Common myeloid progenitor, CD34-positive (primary cell): Measurements from ENCODE around the gene SLC5A9.

ENCODE experiments used
- CTCF ChIA-PET: fragments of 350-600 bp; sonication (Branson Sonifier 250); formaldehyde crosslinking; loops from one replicate; lab custom pipeline; 2021; ENCODE audit warnings: antibody characterized with exemption; lab: Charles Lee
- POLR2A ChIA-PET: fragments of 350-600 bp; sonication (Branson Sonifier 250); formaldehyde crosslinking; loops from one replicate; lab custom pipeline; 2021; ENCODE audit warnings: antibody characterized with exemption; lab: Charles Lee
- DNase-seq, 3 donors: peaks; one replicate each; pipeline versions ENCODE4 v3.0.0 to v3.0.0-alpha.2; 2013
- H3K27ac ChIP-seq, 2 experiments: 1 replicate in 1 of 2; 2 replicates in 1 of 2; pipeline ENCODE4 v1.7.0; 2013; ENCODE audit warnings: inconsistent platforms in 2 of 2, low read length in 2 of 2, mild to moderate bottlenecking in 2 of 2, low read depth in 1 of 2, moderate library complexity in 1 of 2; ENCODE audit not compliant: severe bottlenecking in 2 of 2, insufficient read depth in 1 of 2, poor library complexity in 1 of 2
- H3K27me3 ChIP-seq, 5 experiments: replicated peaks in 2 of 5; 1 replicate in 3 of 5; 2 replicates in 2 of 5; pipeline versions ENCODE4 v1.6.1 to v1.7.0; 2013; ENCODE audit warnings: low read length in 4 of 5, mild to moderate bottlenecking in 2 of 5, moderate library complexity in 2 of 5, inconsistent platforms in 1 of 5; ENCODE audit not compliant: insufficient read depth in 5 of 5, control insufficient read depth in 4 of 5
- H3K36me3 ChIP-seq, 4 experiments: 1 replicate in 2 of 4; 2 replicates in 2 of 4; pipeline versions ENCODE4 v1.6.1 to v1.7.0; 2013; ENCODE audit warnings: low read length in 3 of 4, control low read depth in 1 of 4, mild to moderate bottlenecking in 1 of 4; ENCODE audit not compliant: control insufficient read depth in 4 of 4, insufficient read depth in 4 of 4
- H3K4me1 ChIP-seq, 4 experiments: 1 replicate in 3 of 4; 2 replicates in 1 of 4; pipeline versions ENCODE4 v1.6.1 to v1.7.1; 2013; ENCODE audit warnings: low read length in 3 of 4, mild to moderate bottlenecking in 3 of 4, control low read depth in 1 of 4, inconsistent platforms in 1 of 4, moderate library complexity in 1 of 4; ENCODE audit not compliant: control insufficient read depth in 4 of 4, insufficient read depth in 4 of 4; ENCODE audit errors: control extremely low read depth in 1 of 4
- H3K4me3 ChIP-seq, 7 experiments: 1 replicate in 4 of 7; 2 replicates in 3 of 7; pipeline versions ENCODE4 v1.5.1 to v1.7.0; 2013; ENCODE audit warnings: mild to moderate bottlenecking in 7 of 7, low read length in 6 of 7, moderate library complexity in 6 of 7, inconsistent platforms in 2 of 7, low read depth in 2 of 7, control low read depth in 1 of 7; ENCODE audit not compliant: insufficient read depth in 4 of 7, control insufficient read depth in 1 of 7; ENCODE audit errors: extremely low read depth in 1 of 7
- H3K9me3 ChIP-seq, 5 experiments: 1 replicate in 4 of 5; 2 replicates in 1 of 5; pipeline versions ENCODE4 v1.6.1 to v1.7.1; 2013; ENCODE audit warnings: low read length in 4 of 5, mild to moderate bottlenecking in 2 of 5, inconsistent platforms in 1 of 5, low read depth in 1 of 5, moderate library complexity in 1 of 5; ENCODE audit not compliant: control insufficient read depth in 4 of 5, insufficient read depth in 2 of 5; ENCODE audit errors: control extremely low read depth in 1 of 5
- WGBS: methylation state at CpG from one replicate; pipeline ENCODE4 v1.1.5; 2013; ENCODE audit not compliant: insufficient coverage; 5-methylcytosine and 5-hydroxymethylcytosine counted together

SLC5A9 gene

GRCh38 chr1:48224791-48225190 lies 2.3 kb downstream of the SLC5A9 start:
- 100% methylated on average over 5 of the region's 6 CpGs for WGBS
- no peak for DNase-seq

GRCh38 chr1:48225579-48225978 lies 3.1 kb downstream of the SLC5A9 start:
- DNase-seq: no peak
- Histone ChIP-seq H3K4me3 (no peak overlapping the region), H3K27ac (no peak overlapping the region), H3K4me1 (peaks cover 0 to 18% (median 11%) of the 10 kb centered on the region in 4 experiments), H3K9me3 (no peaks in the 10 kb centered on the region), H3K27me3 (no peaks in the 10 kb centered on the region), H3K36me3 (no peaks in the 10 kb centered on the region)
- ChIA-PET POLR2A (no interaction called here), CTCF (no interaction called here)
- WGBS: 84% methylated on average over 5 of the region's 6 CpGs

More at GRCh38 chr1:48224791-48225190, 2.3 kb downstream of the SLC5A9 start:
- Histone ChIP-seq H3K4me3 (no peak overlapping the region), H3K27me3 (no peaks in the 10 kb centered on the region), H3K27ac (no peak overlapping the region), H3K4me1 (peaks cover 0 to 18% (median 11%) of the 10 kb centered on the region in 4 experiments), H3K9me3 (no peaks in the 10 kb centered on the region), H3K36me3 (no peaks in the 10 kb centered on the region)
- ChIA-PET CTCF (interaction anchor here (1.3 kb wide), 1 partner anchor 12 kb away, joined by 4 read pairs; no protein-coding TSS in a partner anchor), POLR2A (no interaction called here)

- no peak overlapping the region for H3K4me3 ChIP-seq
- POLR2A ChIA-PET: no interaction called here
- CTCF ChIA-PET: interaction anchor here (1.0 to 1.6 kb wide), 4 partner anchors 9 to 20 kb away, joined by 4 to 5 read pairs (median 4); no protein-coding TSS in a partner anchor
- H3K4me1 ChIP-seq: peaks cover 0 to 18% (median 11%) of the 10 kb centered on the region in 4 experiments
- no peaks in the 10 kb centered on the region for H3K36me3 ChIP-seq
- peak in 2 of 3 donors; percentile 53 to 68 for DNase-seq
- no peak overlapping the region for H3K27ac ChIP-seq
- no peaks in the 10 kb centered on the region for H3K9me3 ChIP-seq
- 97% methylated on average over 3 of the region's 10 CpGs for WGBS
- H3K27me3 ChIP-seq: no peaks in the 10 kb centered on the region
These were observed 4.9 kb downstream of the SLC5A9 start for GRCh38 chr1:48227165-48228013.

- POLR2A ChIA-PET: no interaction called here
- H3K9me3 ChIP-seq: no peaks in the 10 kb centered on the region
- no peaks in the 10 kb centered on the region for H3K36me3 ChIP-seq
- H3K4me1 ChIP-seq: peaks cover 0 to 18% (median 11%) of the 10 kb centered on the region in 4 experiments
- no peak overlapping the region for H3K27ac ChIP-seq
- CTCF ChIA-PET: interaction anchor here (1.0 to 1.6 kb wide), 4 partner anchors 9 to 19 kb away, joined by 4 to 5 read pairs (median 4); no protein-coding TSS in a partner anchor
- H3K27me3 ChIP-seq: no peaks in the 10 kb centered on the region
- peak in 1 of 3 donors; percentile 23 for DNase-seq
- 86% methylated on average over 3 of the region's 5 CpGs for WGBS
- H3K4me3 ChIP-seq: no peak overlapping the region
These were observed 5.6 kb downstream of the SLC5A9 start for GRCh38 chr1:48228156-48228555.

GRCh38 chr1:48229317-48229716 lies 6.8 kb downstream of the SLC5A9 start:
- 73% methylated on average over 4 of the region's 6 CpGs for WGBS
- POLR2A ChIA-PET: no interaction called here
- peak in 2 of 3 donors; percentile 40 to 50 for DNase-seq
- H3K36me3 ChIP-seq: no peaks in the 10 kb centered on the region
- peaks cover 0 to 18% (median 11%) of the 10 kb centered on the region in 4 experiments for H3K4me1 ChIP-seq
- CTCF ChIA-PET: interaction anchor here (1.2 to 1.6 kb wide), 2 partner anchors 9 to 26 kb away, joined by 3 to 4 read pairs; no protein-coding TSS in a partner anchor
- no peaks in the 10 kb centered on the region for H3K9me3 ChIP-seq
- H3K4me3 ChIP-seq: no peak overlapping the region
- no peaks in the 10 kb centered on the region for H3K27me3 ChIP-seq
- no peak overlapping the region for H3K27ac ChIP-seq

- no peaks in the 10 kb centered on the region for H3K27me3 ChIP-seq
- ChIA-PET POLR2A (no interaction called here), CTCF (interaction anchor here (0.7 to 1.2 kb wide), 2 partner anchors 8 to 27 kb away, joined by 3 read pairs; no protein-coding TSS in a partner anchor)
- DNase-seq: no peak
- no peaks in the 10 kb centered on the region for H3K36me3 ChIP-seq
- 100% methylated on average over 2 of the region's 4 CpGs for WGBS
- H3K27ac ChIP-seq: no peak overlapping the region
- H3K4me3 ChIP-seq: no peak overlapping the region
- no peaks in the 10 kb centered on the region for H3K9me3 ChIP-seq
- peaks cover 0 to 18% (median 11%) of the 10 kb centered on the region in 4 experiments for H3K4me1 ChIP-seq
These were observed 7.7 kb downstream of the SLC5A9 start for GRCh38 chr1:48230236-48230635.

GRCh38 chr1:48232722-48233121 lies 10.2 kb downstream of the SLC5A9 start:
- Histone ChIP-seq H3K27me3 (no peaks in the 10 kb centered on the region), H3K27ac (no peak overlapping the region), H3K4me1 (peaks cover 0 to 3% (median 1%) of the 10 kb centered on the region in 4 experiments), H3K36me3 (no peaks in the 10 kb centered on the region), H3K9me3 (no peaks in the 10 kb centered on the region), H3K4me3 (no peak overlapping the region)
- no peak for DNase-seq
- POLR2A ChIA-PET: no interaction called here
- CTCF ChIA-PET: no interaction called here
- WGBS: 100% methylated on average over 1 of the region's 1 CpG
